Choroid plexus epithelial cell (primary cell): ENCODE measurements around the gene KDM5A.

Experiments used
- DNase-seq: peaks from one replicate; pipeline ENCODE4 v3.0.0-alpha.2; 2010; ENCODE audit warnings: low read depth
- H3K4me3 ChIP-seq: 2 replicates; pipeline ENCODE4 v1.5.1; 2011; ENCODE audit warnings: low read depth, mild to moderate bottlenecking, control low read depth, low read length, moderate library complexity
- TF ChIP-seq, protein P1 (sequence below): conservative IDR thresholded peaks from 2 replicates; pipeline ENCODE4 v1.5.1; 2011; ENCODE audit warnings: low read depth, mild to moderate bottlenecking, control low read depth, inconsistent platforms, low read length, moderate library complexity

Gene KDM5A

DNA sequence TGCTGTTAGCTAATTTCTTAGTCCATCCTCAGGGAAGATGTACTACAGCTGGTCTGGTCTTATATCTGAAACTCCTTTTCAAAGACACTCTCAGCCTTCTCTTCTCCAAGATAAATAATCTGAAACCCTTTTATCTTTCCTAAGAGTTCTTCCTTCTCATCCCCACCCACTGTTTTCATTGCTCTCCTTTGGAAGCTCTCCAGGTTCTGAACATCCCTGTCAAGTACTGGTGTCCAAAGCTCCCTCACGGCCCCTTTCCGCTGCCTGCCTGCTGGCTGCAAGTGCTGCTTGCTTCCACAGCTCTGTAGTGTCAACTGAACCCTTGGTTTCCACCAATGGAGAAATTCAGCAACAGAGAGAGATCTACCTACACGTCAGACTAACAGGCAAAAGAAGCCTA lies 119.9 kb downstream of the KDM5A start:
- TF ChIP-seq, protein P1, sequence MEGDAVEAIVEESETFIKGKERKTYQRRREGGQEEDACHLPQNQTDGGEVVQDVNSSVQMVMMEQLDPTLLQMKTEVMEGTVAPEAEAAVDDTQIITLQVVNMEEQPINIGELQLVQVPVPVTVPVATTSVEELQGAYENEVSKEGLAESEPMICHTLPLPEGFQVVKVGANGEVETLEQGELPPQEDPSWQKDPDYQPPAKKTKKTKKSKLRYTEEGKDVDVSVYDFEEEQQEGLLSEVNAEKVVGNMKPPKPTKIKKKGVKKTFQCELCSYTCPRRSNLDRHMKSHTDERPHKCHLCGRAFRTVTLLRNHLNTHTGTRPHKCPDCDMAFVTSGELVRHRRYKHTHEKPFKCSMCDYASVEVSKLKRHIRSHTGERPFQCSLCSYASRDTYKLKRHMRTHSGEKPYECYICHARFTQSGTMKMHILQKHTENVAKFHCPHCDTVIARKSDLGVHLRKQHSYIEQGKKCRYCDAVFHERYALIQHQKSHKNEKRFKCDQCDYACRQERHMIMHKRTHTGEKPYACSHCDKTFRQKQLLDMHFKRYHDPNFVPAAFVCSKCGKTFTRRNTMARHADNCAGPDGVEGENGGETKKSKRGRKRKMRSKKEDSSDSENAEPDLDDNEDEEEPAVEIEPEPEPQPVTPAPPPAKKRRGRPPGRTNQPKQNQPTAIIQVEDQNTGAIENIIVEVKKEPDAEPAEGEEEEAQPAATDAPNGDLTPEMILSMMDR, result no peak
- DNase-seq, result peak; percentile 79
- H3K4me3 ChIP-seq, result no peak overlapping the region

DNA sequence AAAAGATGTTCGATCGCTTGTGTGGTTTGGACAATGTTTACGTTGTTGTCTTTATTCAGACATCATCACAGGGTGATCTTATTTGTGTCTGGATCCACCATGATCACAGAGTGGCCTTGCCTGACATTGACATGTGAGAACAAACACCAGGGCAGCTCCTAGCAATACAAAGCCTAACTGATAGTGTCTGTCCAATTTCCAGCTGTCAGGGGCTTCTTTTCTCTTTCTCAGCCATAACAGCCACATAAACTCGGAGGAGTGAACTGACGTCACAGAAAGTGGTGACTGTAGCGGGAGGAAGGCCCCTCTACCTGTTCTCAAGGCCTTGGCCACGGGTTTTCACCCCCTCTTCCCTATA lies 120.7 kb downstream of the KDM5A start:
- TF ChIP-seq, protein P1, result no peak
- no peak overlapping the region for H3K4me3 ChIP-seq
- no peak for DNase-seq

DNA sequence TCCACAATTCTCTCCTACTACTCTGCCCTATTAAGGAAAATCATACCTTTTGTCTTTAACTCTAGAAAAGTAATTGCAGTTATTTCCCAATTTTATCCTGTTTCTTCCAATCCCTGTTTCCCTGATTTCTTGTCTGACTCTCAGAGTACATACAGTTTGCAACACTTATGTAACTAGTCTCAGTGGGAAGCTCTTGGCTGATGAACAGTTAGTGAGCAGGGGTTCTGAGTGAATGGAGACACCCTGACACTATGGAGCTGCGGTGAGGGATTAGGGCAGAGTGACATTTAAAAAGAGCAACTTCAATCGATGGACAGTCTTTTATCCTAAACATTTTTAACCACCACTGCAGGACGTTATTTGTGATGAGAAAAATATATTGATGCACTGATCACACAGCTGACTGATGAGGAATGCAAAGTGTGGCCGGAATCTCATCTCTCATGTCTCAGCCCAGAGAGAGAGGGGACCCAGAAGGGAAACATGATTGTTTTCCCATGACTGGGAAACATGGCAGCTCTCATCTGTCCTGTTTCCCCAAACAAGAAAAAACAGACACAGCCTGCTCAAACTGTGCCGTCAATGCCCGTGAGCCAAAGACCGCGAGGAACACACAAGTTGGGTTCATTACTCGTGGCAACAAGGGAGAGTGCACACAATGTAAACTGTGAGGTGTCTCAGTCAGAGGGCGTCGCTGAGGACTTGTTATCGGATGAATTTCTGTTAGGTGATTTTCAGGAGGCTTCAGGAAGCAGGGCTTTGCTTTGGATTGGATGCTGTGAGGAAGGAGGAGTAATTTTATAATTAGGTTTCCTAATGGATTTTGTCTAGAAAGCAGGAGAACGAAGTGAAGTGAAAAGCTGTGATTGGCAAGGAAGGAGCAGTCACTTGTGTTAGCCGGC lies 121.3 kb downstream of the KDM5A start:
- DNase-seq, result peak; percentile 30
- no peak overlapping the region for H3K4me3 ChIP-seq
- TF ChIP-seq, protein P1, result no peak

DNA sequence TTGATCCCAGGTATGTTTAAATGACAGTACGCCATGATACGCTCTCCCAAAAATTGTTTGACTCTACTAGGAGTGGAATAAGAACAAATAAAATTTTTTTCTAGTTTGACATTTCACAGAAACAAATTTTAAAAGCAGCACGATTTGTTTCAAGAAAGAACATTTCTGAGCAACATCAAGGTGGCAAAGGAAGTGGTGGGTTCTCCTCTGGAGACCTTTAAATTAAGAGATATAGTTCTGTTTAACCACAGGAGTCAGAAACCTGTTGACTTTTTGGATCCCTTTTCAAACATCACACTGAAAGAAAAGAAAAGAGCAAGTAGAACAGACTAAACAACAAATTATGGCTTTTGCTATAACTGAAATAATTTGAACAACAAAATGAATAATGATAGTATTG lies 124.0 kb downstream of the KDM5A start:
- no peak overlapping the region for H3K4me3 ChIP-seq
- DNase-seq, result no peak
- TF ChIP-seq, protein P1, result no peak

DNA sequence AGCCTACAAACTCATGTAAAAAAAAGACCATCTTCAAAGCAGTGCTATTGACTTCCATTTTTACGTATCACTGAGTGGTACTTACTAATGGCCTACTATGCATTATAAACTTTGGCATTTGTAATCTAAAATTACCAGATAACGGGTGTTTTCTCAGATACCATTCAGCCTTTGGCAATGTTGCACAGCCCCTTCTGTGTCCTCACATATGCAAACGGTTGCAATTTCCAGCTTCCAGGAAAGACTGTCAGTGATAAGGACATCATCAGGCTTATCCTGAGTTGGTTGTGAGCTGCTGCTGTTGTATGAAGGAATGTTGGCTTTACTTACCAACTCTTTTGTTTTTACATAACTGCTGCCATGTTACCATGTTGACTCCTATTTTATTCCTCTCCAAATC lies 124.9 kb downstream of the KDM5A start:
- DNase-seq, result no peak
- no peak overlapping the region for H3K4me3 ChIP-seq
- TF ChIP-seq, protein P1, result no peak

DNA sequence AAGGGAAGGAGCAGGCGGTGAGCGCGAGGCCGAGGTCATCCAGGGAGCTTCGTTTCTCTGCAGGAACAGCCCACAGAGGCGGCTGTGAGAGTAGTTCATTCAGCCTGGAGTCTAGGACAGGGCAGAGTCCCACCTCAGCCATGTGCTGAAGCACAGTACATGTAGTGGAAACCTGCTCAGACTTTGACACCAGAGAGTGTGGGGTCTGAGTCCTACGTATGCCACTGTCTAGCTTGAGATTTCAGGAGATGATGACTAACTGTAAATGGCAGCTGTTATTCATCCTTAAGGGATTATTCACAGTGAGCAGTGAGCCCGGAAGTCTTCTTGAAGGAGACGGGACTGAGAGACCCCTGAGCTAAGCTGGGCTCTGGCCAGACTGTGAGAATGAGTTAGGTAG lies 125.5 kb downstream of the KDM5A start:
- no peak overlapping the region for H3K4me3 ChIP-seq
- TF ChIP-seq, protein P1, result no peak
- peak; percentile 25 for DNase-seq

DNA sequence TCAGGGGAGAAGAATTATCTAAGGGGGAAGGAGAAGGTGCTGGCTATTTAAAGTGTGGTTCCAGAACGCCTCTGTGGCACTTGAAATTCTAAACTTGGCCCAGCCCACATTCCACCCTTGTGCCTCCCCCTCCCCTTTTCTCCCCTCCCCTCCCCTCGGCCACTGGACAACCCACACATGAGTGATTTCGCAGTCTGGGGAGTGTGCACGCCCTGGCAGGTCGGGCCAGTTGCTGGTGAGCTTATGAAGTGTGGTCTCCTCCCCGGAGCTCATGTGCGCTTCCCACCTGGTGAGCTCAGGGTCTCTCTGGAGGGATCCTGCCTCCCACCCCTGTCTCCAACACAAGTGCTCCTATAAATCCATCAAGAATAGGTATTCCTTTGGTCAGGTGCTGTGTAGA lies 126.3 kb downstream of the KDM5A start, which contains the start of gene SLC6A13:
TSS of gene SLC6A13 (minus strand) at position 20 of the 400 bp plus-strand sequence. CDS start 2,784 bp downstream, outside the sequence.
- no peak for DNase-seq
- TF ChIP-seq, protein P1, result no peak
- H3K4me3 ChIP-seq, result no peak within 1 kb of the TSS
